H1 (cell line): ENCODE data around the gene ZNF764. TPM values are rescaled to one million over a fixed set of nuclear protein-coding genes. Genes with fewer than 3 reads are reported as not detected.

Source experiments
- ATF2 ChIP-seq: IDR thresholded peaks from 2 replicates; pipeline ENCODE4 v1.6.1; 2012; ENCODE audit warnings: low read length, inconsistent platforms
- BRCA1 ChIP-seq: IDR thresholded peaks from 2 replicates; pipeline ENCODE4 v1.6.1; 2012; ENCODE audit warnings: low read depth, low read length, improper control_type of control experiment
- CBX8 ChIP-seq: fragments of 300-800, 300-1000 bp; sonication (generic); IDR thresholded peaks from 2 replicates; pipeline ENCODE4 v1.7.1; 2016; ENCODE audit warnings: low read depth, low read length, borderline replicate concordance
- EP300 ChIP-seq, 2 experiments: IDR thresholded peaks; 1 replicate in 1 of 2; 2 replicates in 1 of 2; pipeline ENCODE4 v1.6.1; 2011 to 2012; ENCODE audit warnings: low read depth in 2 of 2, low read length in 2 of 2, mild to moderate bottlenecking in 2 of 2, borderline replicate concordance in 1 of 2, inconsistent platforms in 1 of 2, moderate library complexity in 1 of 2
- HDAC2 ChIP-seq, 2 experiments: fragments of 300-600 bp in 1 of 2; sonication (generic) in 1 of 2; IDR thresholded peaks; 2 replicates each; pipeline ENCODE4 v1.6.1; 2011 to 2012; ENCODE audit warnings: low read depth in 2 of 2, low read length in 2 of 2, mild to moderate bottlenecking in 2 of 2, moderate library complexity in 2 of 2, borderline replicate concordance in 1 of 2, inconsistent platforms in 1 of 2
- MAX ChIP-seq: IDR thresholded peaks from 2 replicates; pipeline ENCODE4 v1.6.1; 2012; ENCODE audit warnings: inconsistent platforms
- NANOG ChIP-seq: IDR thresholded peaks from 2 replicates; pipeline ENCODE4 v1.6.1; 2011; ENCODE audit warnings: low read length, low read depth, mild to moderate bottlenecking, inconsistent platforms; ENCODE audit not compliant: insufficient read depth, poor library complexity, severe bottlenecking
- SP2 ChIP-seq: IDR thresholded peaks from 2 replicates; pipeline ENCODE4 v1.6.1; 2012; ENCODE audit warnings: mild to moderate bottlenecking, low read length, inconsistent platforms
- TAF1 ChIP-seq: IDR thresholded peaks from 2 replicates; pipeline ENCODE4 v1.6.1; 2011; ENCODE audit warnings: mild to moderate bottlenecking, low read depth, low read length
- polyA plus RNA-seq, 7 experiments: library from polyadenylated mRNA; depleted of rRNA in 3 of 7; stranded (reverse) in 5 of 7; unstranded in 2 of 7; fragments of >200 nt in 5 of 7; fragments of 200-250 nt in 2 of 7; gene quantifications; 1 replicate in 5 of 7; 2 replicates in 1 of 7; 4 replicates in 1 of 7; pipeline versions ENCODE4 v1.2.1 to v1.2.3, GENCODE V29; 2011 to 2013; ENCODE audit warnings: missing spikeins in 2 of 7, mixed read lengths in 2 of 7
- total RNA-seq: library from RNA; stranded (reverse); fragmentation: NEBNext Ultra II Directional; extraction: Animal tissue kit (Norgen Biotek cat#: 25700); gene quantifications from 2 replicates; pipeline ENCODE4 v1.2.1, GENCODE V29; 2021

Gene ZNF764
- total and polyA plus RNA-seq, 2 of the 8 experiments (the other 6 are each of a cell fraction or from before 2014, with no cell fraction given): 5.7 to 7.7 TPM

- no peak; the same call in 1 of the 2 replicates for TF ChIP-seq ATF2
- TF ChIP-seq TAF1: peak; percentile 58; the same call in 1 of the 2 replicates
- TF ChIP-seq BRCA1: no peak
- TF ChIP-seq SP2: no peak
- 0 out of 2 replicates have a peak, but pooled peaks have one; percentile 5 for TF ChIP-seq MAX
- TF ChIP-seq CBX8: no peak
- peak; percentile 63; a peak in 1 of 4 replicates for TF ChIP-seq HDAC2 (IDR thresholded peaks at IDR 0.05; ENCODE audit: borderline replicate concordance in 1 of 2, low read depth in 2 of 2, low read length in 2 of 2)
- no peak for TF ChIP-seq EP300 (IDR thresholded peaks at IDR 0.05; ENCODE audit: borderline replicate concordance in 1 of 2, low read depth in 2 of 2, low read length in 2 of 2)
- TF ChIP-seq NANOG: no peak
Measured at GRCh38 chr16:30571445-30572322, 13.5 kb upstream of the ZNF764 start, which contains the start of gene ZNF688 (continued).
